GM18867 (cell line): ENCODE results near the gene CCDC187.

Experiments
- ATAC-seq: cut with Tn5 transposase; IDR thresholded peaks from one replicate; pipeline ENCODE4 v1.9.1; 2021; ENCODE audit warnings: mild to moderate bottlenecking, moderate library complexity; ENCODE audit not compliant: unreplicated experiment

The CCDC187 gene

DNA sequence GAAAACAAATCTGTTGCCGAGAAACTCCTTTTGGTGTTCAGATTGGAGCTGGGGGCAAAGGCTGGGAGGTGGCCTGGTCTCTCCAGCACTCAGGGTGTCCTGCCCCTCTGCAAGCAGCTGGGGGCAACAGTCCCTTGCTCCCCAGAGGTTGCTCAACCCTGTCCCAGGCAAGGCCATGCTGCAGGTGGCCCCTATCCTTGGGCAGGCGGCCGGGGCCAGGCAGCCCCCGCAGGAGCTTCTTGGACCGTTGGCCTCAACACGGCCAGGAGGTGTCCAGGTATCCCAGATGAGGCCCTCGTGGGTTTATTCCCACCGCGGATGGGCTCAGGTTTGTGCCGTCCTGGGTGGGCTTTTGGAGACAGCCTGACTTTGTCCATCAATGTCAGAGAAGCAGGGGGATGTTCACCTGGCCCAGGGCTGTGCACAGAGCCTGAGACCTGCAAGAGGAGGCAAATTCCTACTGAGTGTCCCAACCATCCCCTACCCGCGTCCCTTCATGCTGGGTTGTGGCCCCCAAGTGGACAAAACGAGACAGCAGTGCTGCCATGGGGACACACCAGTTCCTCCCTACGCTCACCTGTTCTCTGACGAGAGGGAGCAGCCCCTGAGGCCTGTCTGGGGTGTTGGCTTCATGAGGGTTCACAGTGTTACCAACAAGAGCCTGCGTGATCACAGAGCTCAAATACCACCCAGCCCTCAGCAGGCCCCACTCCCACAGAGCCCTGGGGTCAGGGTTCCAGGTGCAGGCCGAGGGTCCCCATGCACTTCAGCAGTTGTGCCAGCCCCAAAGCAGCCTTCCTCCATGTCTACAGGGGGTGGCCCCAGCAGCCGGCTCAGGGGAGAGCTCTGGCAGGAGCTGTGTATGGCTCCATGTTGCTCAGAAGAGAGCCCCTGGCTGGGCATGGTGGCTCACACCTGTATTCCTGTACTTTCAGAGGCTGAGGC lies 9.5 kb upstream of the CCDC187 start:
- ATAC-seq: no peak

DNA sequence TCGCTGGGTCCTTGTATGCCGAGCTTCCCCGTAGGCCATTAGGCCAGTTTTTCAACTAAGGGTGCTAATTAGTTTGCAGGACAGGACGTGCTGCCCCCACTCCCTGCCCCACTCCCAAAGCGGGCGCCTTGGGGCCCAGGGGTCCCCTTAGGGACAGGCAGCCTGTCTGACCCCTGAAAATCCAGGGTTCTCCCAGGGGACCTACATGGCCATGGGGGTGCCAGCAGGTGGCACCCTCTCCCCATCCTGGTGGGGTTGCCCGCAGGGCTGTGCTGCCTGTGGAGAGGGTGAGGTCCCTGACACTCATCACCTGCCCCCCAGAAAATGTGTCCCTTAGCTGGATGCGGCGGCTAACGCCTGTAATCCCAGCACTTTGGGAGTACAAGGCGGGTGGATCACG lies 8.5 kb upstream of the CCDC187 start:
- no peak for ATAC-seq

DNA sequence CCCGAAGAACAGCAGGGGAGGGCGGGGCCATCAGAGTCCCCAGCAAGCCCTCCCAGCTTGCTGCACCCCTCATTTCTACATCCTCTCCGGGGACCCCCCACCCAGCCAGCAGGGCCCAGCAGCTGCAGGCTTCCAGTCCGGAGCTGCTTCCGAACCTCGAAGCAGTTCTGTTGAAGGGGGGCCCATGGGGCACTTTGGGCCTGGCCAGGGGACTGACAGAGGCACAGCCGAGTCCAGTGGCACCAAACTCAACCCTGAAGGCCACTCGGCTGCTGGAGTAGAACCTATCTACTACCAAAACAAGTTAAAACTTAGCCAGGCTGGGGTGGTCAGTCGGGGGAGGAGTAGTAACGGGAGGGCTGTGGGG lies 8.1 kb upstream of the CCDC187 start:
- no peak for ATAC-seq

DNA sequence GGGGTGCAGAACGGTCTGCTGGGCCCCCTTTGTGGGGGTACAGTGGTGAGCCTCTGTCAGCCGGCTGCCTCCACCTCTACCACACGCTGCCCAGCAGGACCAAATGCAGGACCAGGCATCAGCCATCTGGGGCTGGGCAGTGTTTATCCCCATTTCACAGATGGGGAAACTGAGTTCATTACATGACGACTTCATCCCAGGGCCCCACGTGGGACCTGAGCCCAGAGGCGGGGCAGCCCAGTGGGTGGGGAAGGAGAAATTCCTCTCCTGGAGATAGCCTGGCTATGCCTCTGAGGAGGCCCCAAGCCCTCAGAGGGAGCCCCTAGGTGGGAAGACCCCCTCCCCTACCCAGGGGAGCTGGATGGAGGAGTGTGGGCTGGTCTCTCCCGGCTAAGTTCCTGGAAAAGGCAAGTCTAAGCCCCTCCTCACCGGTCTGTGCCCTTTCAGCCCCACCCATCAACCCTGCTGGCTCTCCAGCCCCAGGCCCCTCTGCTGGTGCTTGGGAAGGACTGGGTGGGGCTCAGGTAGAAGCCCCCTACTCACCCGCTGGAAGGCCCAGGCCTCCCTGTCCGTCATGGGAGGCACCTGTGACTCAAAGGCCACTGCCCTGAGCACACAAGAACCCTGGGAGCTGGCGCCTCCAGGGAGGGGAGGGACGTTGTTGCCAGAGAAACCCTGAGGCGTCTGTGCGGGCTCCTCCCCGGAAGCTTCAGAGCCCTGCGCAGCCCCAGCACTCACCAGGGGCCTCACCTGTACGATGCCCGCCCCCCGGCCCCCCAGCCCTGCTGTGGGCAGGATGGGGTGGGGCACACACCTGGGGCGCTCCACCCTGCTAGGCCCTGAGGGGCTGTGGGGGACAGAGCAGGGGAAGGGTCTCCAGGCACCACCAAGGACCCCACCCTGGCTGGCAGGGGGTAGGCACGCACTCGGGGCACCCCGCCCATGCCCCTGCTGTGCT lies 7.4 kb upstream of the CCDC187 start:
- no peak for ATAC-seq

DNA sequence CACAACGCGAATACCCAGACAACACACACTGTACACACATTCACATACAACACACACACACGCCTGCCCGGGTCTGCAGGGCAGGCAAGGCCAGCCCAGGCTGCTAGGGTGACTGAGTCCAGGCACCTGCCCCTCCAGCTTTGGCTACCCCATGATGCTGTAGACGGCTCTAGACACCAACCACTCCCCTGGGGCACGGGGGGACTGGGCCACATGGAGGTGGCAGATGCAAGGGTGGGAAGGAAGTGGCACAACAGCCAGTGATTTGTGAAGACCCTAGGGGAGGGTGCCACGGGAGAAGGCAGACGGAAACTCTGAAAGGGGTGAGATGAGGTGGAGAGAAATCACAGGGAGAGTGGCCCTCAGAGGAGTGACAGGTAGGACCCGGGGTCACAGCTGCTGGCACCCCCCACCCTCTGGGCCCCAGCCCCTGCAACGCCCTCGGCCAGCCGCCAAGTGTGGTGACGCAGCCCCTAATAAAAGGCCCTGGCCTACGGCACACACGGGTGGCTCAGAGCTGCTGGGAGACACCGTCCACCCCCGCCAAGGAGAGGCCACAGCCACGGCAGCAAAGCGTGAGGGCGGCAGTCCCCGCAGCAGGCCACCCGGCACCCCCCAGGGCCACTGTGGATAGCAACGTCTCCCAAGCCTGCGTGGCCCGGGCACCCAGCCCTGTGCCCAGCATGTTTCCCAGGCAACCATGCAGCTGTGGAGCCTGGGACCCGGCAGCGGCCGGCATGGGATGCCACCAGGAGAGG lies 6.6 kb upstream of the CCDC187 start:
- ATAC-seq: no peak

DNA sequence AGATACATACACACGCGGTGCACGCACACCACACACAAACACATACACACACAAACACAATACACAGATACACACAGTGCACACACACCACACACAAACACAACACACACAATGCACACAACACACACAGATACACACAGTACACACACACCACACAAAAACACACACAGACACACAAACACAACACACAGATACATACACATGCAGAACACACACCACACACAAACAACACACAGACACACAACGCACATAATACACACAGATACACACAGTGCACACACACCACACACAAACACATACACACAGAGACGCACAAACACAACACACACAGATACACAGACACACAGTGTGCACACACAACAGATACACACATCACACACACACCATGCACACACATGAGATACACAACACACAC lies 5.9 kb upstream of the CCDC187 start:
- ATAC-seq: no peak

DNA sequence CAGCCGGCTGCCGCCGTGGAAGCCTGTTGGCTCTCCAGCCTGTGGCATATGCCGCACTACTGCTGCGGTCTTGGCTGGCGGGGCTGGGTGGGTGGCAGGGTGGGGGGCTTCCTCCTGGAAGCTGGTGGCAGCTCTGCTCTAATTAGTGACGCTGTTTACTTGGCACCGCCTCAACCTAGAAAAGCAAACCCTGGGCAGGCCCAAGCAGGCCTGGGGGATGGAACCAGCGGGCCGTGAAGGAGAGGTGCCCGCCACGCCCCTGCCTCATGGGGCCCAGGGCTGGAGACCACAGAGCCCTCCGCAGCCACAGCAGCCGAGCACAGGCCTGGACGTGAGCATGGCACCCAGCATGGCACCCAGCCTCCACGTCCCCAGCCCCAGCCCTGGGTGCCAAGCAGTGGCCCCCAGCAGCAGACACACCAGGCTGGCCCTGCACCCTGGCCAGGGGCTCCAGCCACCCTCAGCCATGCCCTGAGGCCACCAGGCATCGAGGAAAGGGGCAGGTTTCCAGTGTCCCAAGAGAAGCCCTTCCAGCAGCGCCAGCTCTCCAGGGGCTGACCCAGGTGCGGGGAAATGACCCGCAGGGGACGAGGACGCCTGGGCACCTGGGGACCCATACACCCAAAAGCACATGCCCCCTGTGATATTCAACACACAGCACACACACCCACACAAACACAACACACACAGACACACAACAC lies 5.4 kb upstream of the CCDC187 start:
- no peak for ATAC-seq

DNA sequence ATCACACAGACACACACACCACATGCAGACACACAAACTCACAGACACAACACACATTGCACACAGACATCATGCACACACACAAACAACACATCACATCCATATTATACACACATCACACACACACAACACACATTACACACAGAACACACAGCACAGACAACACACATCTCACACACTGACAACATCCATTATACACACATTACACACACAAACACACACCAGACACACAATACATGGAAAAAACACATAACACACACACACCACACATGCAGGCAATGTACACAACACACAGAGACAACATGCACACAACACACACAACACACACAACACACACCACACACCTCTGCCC lies 4.8 kb upstream of the CCDC187 start:
- ATAC-seq: no peak

DNA sequence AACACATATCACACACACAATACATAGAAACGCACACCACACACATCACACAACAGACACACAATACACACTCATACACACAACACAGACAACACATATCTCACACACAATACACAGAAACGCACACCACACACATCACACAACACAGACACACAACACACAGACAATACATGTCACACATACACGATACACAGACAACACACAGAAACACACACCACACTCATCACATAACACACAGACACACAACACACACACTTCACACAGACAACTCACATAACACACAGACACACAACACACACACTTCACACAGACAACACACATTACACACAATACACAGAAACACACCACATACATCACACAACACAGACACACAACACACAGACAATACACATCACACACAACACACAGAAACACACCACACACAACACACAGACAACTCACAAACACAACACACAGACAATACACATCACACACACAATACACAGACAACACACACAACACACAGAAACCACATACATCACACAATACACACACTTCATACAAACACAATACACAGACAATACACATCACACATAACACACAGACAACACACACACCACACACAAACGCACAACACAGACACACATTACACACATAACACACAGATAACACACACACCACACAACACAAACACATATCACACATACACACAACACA lies 4.3 kb upstream of the CCDC187 start:
- ATAC-seq: no peak

DNA sequence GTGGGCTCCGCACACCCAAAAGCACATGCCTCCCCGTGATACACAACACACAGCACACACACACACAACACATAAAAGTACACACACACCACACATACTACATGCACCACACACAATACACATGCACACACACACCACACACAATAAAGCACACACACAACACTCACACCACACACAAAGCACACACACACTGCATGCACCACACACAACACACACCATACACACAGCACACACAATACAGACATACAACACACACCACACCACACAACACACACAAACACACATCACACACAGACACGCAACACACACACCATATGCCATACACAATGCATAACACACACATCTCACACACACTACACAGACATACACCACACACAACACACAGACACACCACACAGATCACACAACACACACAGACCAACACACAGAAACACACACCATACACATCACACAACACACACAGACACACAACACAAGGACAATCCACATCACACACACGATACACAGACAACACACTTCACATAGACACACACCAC lies 3.4 kb upstream of the CCDC187 start:
- ATAC-seq: no peak

DNA sequence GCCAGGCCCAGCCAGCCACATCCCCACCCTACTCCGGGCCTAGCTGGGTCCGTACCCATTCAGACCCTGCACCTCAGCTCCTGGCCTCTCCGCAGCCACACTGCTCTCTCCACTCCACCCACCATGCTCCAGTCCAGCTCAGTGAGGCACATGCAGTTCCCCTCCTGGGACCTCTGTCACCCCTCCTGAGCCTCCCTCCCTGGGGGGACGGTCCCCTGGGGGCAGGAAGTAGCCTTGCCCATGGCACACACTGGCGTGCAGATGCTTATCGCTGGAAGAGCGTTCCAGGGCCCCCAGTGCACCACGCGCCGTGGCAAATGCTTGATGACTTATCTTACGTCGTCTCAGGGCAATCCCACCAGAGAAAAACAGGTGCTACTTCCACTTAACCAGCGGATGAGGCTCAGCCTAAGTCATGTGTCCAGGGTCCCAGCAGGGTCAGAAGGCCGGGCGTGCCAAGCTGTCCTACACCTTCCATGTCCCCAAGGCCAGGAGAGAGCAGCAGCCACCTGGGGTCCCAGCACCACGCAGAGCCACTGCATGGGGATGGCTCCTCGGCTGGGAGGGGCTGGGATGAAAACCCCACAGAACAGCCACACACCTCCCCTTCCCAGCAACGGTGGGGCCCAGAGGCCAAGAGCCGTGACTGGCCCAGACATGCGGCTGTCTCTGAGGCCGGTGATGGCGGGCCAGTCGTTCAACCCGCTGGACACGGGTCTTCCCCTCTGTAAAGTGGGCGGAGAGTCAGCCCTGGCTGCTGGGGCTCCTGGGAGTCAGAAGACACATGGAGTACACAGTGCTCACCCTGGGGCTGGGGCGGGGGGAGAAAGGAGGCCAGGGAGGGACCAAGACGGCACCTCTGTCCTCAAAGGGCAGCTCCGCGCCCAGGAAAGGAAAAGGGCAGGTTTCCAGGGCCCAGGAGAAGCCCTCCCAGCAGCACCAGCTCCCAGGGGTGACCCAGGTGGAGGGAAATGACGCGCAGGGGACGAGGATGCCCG lies 2.6 kb upstream of the CCDC187 start:
- no peak for ATAC-seq

DNA sequence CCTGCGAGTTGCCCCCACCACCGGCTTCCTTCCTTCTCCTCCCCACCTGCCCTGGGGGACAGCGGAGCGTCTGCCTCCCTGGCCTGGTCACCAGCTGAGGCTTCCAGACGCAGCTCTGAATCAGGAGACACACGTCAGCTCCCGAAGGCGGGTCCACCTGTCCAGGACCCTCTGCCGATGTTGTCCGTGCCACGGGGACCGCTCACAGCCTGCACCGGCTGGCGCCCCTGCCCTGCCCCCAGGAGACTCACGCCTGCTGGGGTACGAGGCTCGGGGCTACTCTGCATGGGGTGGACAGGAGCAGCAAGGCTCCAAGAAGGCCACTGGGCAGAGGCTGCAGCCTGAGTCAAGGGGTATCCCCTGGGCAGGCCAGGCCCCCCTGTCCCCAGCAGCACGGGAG lies 1.9 kb upstream of the CCDC187 start:
- no peak for ATAC-seq

DNA sequence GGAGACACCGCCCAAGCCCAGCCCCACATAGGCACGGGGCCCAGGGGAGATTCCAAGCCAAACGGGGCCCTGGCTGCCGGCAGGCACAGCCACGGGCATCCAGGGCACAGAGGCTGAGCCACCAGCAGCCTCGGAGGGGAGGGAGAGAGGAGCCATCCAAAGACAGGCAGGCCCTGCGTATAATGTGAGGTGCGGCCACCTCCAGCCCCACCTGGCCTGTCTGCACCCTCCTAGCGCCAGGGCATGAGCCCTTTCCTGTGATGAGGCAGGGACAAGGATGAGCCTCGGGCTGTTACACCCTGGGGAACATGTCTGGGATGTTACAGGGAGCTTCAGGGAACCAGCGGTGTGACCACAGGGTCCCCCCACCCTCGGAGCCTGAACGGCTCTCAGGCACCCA lies 1.1 kb upstream of the CCDC187 start:
- no peak for ATAC-seq

DNA sequence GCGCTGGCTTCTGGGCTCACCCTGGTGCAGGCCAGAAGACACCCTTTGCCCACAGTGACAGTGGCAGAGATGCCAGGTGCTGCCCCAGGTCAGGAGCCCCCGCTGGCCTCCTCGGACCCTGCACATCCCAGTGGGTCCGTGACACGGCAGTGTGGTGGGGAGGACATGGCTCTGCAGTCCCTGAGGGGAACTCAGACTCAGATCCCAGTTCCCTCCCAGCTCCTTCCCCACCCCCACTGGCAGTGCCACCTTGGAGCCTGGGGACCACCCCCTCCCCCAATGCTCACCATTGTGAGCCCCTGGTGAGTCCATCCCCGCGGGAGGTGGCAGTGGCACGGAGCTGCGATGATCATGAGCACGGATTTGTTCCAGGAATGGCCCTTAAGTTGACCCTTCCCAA lies 562 bp upstream of the CCDC187 start:
- ATAC-seq: no peak

DNA sequence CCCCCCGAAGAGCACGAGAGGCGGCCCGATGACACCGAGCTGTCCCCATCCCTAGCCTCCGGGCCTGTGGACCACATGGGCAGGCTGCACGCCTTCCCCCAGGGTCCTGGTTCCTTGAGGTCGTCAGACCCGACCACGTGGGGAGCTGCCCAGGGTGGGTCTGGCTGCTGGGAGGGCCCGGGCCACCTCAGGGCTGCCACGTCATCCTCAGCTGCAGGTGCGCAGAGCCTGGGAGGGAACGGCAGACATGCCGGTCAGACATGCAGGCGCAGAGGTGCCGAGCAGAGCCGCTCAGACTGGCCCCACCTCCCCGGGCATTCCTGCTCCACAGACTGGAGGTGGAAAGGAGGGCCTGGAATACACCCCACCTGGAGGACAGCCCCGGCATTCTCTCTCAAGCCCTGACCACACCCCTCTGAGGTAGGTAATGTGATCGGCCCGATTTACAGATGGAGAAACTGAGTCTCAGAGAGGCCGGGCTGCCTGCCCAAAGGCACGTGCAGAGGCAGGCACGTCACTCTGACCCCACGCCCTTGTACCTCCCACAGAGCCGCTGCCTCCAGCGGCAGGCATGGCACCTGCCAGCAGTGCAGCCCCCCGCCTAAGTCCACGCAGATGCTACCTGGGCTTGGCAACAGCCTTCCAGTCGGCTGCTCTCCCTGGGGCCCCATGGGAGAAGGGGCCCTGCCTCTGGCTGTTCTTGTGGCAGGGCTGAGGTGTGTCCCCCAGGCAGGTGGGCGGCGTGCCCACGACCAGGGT lies 649 bp downstream of the CCDC187 start:
- no peak for ATAC-seq

DNA sequence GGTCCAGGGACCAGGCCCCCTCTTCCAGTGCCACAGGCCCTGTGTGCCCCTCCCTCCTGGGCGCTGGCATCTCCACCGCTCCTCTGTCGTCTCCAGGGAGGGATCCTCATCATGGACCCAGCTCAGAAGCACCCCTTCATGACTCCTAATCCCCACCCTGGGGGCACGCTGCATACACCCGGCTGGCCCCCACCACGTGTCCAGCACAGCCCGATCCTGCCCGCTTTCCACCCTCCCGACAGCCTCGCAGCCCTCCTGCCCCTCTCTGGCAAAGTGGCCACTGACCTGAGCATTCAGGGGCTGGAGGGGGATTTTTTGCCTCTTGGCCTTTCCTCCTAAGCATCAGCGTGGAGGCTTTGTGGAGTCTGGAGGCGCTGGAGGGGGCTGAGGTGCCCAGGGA lies 1.4 kb downstream of the CCDC187 start:
- no peak for ATAC-seq

DNA sequence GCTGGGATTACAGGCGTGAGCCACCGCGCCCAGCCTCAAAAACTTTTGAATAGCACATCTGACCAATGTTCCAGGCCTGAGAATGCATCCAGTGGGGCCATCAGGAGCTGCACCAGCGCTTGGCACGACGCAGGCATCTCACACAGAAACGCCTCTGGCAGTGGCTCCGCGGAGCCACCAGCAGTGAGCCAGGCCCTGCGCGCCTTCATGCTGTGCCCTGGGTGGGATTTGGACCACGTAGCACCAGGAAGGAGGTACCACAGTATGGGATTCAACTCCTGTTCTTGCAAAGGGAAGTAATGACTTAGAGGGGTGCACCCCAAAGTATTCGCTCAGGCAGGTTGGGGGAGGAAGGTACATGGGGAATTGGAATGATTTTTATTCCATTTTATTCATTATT lies 3.0 kb downstream of the CCDC187 start:
- ATAC-seq: no peak

DNA sequence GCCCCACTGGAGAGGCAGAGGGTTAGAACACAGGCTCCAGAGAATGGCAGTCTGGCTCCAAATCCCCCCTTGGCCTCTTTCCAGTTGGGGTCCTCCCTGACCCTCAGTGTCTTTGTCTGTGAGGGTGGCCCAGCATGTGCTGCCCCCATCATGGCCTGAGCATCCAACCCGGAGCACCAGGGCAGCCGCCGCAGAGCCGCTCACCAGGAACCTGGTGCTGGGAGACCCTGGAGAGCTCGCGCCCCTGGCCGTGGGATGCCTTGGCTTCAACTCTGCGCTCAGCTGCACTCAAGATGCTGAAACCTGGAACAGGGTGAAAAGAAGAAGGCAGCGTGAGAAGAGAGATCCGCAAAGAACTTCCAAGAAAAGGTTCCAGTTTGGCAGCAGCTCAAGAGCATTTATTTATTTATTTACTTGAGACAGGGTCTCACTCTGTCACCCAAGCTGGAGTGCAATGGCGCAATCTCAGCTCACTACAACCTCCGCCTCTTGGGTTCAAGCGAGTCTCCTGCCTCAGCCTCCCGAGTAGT lies 3.8 kb downstream of the CCDC187 start:
- no peak for ATAC-seq
